Measurements from ENCODE around the gene ELP2.
"Not testable (repeated sequence)": the region's sequence is repeated elsewhere in the genome, so short reads cannot be mapped to it uniquely, and the experiment has no call there.

ELP2 gene, protein sequence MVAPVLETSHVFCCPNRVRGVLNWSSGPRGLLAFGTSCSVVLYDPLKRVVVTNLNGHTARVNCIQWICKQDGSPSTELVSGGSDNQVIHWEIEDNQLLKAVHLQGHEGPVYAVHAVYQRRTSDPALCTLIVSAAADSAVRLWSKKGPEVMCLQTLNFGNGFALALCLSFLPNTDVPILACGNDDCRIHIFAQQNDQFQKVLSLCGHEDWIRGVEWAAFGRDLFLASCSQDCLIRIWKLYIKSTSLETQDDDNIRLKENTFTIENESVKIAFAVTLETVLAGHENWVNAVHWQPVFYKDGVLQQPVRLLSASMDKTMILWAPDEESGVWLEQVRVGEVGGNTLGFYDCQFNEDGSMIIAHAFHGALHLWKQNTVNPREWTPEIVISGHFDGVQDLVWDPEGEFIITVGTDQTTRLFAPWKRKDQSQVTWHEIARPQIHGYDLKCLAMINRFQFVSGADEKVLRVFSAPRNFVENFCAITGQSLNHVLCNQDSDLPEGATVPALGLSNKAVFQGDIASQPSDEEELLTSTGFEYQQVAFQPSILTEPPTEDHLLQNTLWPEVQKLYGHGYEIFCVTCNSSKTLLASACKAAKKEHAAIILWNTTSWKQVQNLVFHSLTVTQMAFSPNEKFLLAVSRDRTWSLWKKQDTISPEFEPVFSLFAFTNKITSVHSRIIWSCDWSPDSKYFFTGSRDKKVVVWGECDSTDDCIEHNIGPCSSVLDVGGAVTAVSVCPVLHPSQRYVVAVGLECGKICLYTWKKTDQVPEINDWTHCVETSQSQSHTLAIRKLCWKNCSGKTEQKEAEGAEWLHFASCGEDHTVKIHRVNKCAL

DNA sequence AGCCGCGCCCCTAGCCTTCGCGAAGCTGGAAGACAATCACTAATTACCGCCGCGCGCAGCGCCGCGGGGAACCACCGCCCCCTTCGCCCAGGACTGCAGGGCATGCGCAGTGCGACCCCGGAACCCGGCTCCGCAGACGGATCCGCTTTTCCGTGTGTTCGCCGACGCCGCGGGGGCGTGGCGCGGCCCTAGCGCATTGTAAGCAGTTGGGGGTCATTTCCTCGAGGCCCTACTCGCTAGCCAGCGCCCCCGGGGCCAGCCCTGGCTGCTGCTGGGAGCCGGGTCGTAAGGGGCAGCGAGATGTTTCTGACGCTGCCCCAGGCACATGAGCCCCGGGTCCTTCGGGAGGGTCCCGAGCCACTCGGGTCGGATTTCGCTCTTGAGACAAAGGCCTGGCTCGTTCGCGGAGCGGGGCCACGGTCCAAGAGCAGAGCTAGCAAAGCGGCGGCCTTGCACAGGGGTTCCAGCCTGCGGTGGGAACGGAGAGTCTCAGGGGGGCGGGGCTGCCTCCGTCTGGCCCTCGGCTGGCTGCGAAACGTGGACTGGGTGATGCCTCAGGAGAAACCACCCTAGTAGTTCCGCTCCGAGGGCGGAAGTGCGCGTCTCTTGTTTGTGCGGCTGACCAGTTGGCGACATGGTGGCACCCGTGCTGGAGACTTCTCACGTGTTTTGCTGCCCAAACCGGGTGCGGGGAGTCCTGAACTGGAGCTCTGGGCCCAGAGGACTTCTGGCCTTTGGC is at the start of gene ELP2, which contains the start of gene SLC39A6:
TSS of gene ELP2 (plus strand) at position 600 of the 739 bp plus-strand sequence. CDS start at position 635, 35 bp downstream.
TSS of gene SLC39A6 (minus strand) at position 41 of the 739 bp plus-strand sequence. CDS start 2,333 bp downstream, outside the sequence.
- peak; percentile 96 for DNase-seq

DNA sequence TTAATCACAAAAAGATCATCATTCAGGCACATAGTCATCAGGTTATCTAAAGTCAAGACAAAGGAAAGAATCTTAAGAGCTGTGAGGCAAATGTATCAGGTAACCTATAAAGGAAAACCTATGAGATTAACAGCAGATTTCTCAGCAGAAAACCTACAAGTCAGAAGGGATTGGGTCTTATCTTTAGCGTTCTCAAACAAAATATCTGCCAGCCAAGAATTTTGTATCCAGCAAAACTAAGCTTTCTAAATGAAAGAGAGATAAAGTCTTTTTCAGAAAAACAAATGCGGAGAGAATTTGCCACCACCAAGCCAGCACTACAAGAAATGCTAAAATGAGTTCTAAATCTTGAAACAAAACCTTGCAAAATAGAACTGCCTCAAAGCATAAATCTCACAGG is 48.6 kb upstream of the ELP2 start:
- DNase-seq, result not testable (repeated sequence)

DNA sequence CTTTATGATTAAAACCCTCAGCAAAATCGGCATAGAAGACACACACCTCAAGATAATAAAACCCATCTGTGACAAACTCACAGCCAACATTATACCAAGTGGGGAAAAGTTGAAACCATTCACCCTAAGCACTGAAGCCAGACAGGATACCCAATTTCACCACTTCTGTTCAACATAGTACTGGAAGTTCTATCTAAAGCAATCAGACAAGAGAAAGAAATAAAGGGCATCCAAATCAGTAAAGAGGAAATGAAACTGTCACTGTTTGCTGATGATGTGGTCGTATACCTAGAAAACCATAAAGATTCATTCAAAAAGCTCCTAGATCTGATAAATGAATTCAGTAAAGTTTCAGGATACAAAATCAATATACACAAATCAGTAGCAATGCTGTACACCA is 46.0 kb upstream of the ELP2 start:
- DNase-seq, result peak; percentile 8

DNA sequence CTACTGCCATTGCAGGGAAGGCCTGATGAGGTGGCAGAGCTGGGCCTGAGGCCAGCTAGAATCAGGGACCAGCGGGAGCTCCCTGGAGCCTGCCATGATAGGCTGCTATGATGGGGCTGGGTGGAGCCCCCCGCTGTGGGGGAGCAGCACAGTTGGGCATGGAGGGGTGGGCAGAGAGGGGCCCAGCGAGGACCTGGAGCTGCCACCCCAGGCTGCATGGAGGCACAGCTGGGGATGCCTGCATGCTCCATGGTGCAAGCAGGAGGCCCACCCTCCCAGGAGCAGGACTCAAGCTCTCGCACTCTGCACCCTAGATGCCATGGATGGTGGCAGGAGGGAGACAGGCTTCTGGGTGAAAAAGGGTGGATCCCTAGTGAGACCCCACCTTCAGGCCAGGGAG is 44.5 kb upstream of the ELP2 start:
- no peak for DNase-seq

DNA sequence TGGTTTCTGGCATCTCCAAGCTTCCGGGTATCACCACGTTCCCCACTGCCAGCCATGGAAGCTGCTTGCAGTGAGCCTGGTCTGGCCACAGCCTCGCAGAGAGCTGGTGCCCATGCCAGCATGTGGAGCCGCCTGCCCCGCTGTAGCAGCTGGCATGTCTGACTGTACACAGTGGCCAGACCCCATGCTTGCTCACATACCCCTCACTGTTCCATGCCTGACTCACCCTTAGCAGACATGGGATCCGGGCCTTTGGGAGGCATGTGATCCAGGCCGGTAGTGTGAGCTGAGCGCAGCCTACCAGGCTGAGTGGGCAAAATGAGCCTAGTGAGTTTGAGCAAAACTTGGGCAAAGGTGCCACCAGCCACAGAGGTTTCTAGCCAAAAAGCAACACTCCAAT is 43.5 kb upstream of the ELP2 start:
- DNase-seq, result no peak

DNA sequence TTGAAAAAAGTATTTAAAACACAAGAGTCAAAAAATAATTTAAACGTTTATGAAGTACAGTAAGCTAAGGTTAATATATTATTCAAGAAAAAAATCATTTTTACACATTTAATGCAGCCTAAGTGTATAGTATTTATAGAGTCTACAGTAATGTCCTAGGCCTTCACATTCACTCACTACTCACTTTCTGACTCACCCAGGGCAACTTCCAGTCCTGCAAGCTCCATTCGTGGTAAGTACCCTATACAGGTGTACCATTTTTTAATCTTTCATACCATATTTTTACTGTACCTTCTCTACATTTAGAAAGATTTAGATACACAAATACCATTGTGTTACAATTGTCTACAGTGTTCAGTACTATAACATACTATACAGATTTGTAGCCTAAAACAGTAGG is 41.4 kb upstream of the ELP2 start:
- DNase-seq, result no peak

DNA sequence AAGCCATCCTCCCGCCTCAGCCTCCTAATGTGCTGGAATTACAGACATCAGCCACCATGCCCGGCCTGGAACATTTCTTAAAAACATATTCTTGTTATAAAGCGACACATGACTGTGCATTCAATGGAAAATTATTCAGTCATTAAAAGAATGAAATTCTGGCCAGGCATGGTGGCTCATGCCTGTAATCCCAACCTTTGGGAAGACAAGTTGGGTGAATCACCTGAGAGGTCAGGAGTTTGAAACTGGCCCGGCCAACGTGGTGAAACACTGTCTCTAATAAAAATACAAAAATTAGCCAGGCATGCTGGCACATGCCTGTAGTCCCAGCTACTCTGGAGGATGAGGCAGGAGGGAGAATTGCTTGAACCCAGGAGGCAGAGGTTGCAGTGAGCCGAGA is 40.7 kb upstream of the ELP2 start:
- DNase-seq, result no peak

DNA sequence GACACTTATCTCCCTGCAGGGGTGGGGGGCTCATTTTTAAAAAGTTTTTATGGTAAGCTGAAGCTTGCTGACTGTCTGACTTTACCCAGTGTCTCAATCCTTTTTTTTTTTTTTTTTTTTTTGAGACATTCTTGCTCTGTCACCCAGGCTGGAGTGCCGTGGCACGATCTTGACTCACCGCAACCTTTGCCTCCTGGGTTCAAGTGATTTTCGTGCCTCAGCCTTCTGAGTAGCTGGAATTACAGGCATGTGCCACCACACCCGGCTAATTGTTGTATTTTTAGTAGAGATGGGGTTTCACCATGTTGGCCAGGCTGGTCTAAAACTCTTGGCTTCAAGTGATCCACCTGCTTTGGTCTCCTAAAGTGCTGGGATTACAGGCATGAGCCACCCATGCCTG is 37.6 kb upstream of the ELP2 start:
- not testable (repeated sequence) for DNase-seq

DNA sequence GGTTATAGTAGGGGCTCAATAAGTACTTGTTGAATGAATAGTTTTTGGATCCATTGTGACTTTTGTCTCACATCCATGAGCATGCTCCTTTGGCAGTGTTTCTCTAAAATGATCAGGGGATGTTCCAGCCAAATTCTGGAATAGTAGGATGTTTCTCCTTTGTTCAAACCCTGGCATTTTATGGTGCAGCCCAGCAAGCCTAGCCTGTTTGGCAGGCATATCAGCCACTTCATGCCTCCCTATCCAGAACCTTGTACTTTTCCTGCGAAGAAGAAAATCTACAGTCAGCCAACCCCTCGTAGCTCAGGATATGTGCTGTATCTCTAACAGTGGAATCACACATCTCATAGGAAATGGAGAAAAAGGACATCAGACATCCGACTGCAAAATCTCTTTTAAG is 35.3 kb upstream of the ELP2 start:
- DNase-seq, result no peak

DNA sequence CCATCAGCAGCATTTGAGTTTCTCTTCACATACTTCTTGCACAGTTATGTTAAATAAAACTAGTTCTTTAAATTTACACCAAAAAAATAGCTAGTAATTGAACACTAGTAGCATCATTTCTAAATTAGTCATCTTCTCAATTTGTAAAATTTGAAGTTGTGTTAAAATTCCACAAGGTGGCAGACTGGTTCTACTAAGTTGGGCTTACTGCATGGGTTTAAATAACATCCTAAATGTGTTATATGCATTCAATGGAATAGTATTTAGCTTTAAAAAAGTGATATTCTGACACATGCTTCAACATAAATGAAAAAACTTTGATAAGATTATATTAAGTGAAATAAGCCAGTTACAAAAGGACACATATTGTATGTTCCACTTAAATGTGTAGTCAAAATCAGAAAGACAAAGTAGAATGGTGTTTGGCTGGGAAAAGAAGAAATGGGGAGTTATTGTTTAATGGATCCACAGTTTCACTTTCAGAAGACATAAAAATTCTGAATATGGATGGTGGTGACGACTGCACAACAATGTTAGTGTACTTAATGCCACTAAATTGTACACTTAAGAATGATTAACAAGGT is 33.7 kb upstream of the ELP2 start:
- peak; percentile 50 for DNase-seq

DNA sequence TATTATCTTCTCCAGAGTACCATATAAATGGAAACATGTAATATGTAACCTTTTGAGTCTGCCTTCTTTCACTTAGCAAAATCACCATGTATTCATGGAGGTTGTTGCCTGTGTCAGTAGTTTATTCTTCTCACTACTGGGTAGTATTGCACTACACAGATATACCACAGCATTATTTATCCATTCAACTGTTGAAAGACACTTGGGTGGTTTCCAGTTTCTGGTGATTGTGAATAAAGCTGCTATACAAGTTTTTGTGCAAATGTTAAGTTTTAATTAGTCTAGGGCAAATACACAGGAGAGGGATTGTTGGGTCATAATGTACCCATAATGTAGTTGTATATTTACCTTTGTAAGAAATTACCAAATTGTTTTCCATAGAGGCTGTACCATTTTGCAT is 32.7 kb upstream of the ELP2 start:
- DNase-seq, result no peak

DNA sequence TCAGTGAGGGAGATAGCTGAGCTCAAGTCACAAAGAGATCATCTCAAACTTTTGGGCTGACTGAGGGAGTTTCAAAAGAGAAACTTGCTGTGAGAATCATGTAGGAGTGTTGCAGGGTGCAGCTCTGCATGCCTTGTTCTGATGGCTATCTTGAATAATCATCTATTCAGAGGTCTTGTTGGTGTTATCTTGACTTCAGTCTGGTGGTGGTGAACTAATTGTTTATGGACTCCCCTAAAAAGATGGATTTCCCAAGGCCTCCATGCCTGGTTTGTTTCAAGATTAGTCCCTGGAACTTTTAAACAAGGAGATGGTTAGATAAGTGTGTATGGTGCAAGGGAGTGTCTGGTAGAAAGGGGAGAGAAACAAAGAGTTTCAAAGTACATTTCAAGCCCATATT is 30.4 kb upstream of the ELP2 start:
- DNase-seq, result no peak

DNA sequence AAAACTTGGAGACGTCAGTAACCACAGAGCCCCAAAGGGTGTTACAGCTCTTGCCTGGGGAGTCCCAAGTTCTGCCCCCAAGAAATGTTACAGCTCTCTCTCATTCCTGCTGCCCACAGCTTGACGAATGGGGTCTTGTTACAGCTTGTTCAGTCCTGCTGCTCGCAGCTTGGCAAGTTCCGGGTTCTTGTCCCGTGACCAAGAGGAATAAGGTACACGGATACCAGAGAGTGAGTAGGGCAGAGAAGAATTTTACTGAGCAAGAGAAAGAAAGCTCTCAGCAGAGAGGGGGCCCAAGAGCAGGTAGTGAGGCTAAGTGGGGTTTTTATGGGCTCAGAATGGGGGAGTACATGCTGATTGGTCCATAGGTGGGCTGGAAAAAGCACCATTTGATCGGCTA is 27.8 kb upstream of the ELP2 start:
- no peak for DNase-seq

DNA sequence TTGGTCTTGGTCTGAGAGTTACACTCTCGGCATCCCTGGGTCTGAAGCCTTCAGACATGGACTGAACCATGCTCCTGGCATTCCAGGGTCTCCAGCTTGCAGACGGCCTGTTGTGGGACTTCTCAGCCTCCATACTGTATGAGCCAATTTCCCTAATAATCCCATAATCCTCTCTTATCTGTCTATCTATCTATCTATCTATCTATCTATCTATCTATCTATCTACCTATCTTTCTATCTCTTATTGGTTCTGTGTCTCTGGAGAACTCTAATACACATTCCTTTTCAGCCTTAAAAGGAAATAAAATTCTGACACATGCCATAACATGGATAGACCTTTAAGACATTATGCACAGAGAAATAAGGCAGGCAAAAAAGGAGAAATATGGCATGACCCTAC is 24.9 kb upstream of the ELP2 start:
- no peak for DNase-seq

DNA sequence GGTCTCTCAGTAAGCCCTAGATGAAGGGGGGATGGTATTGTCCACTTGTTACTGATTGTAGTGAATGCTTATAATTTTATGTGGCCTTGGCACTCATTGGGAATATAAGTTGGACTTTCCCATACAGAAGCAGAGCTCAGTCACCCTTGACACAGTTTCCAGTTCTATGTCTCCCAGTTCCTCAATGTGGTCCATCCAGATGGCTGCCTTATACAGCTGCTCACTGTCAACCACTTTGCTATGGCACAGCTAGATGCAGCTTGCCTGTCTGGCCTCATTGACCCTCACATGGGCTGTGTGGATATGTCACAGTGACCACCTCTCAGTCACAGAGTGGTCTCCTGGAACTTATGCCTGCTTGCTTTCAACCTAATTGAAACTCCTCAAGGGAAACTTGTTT is 22.2 kb upstream of the ELP2 start:
- no peak for DNase-seq

DNA sequence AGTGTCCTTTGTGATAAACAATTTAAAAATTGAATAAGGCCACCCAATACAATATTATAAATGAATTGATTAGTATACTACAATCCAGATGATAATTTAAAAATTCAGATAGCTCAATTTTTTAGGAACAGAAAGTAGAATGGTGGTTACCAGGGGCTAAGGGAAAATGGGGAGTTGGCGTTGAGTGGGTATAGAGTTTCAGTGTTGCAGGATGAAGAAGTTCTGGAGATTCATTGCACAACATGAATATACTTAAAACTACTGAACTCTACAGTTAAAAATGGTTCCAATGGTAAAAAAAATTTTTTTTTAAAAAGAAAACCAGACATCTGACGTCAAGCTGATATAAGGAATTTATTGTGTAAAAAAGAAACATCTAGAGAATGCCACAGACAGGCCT is 21.5 kb upstream of the ELP2 start:
- DNase-seq, result no peak

DNA sequence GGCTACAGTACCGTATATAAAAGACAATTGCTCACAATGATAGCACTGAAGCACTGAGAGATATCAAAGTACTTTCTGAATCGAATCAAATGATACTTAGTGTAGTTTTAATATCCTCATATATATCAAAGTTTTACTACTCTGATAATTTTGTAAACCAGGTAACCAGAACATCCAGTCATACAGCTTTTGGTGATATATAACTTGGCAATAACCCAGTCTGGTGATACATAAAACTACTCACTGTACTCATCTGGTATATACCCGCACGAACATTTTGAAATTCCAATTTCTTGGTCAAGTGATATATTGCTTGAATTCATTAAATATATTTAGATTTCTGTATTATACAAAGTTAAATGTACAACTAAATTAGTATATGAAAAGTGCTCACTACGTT is 21.1 kb upstream of the ELP2 start:
- no peak for DNase-seq

DNA sequence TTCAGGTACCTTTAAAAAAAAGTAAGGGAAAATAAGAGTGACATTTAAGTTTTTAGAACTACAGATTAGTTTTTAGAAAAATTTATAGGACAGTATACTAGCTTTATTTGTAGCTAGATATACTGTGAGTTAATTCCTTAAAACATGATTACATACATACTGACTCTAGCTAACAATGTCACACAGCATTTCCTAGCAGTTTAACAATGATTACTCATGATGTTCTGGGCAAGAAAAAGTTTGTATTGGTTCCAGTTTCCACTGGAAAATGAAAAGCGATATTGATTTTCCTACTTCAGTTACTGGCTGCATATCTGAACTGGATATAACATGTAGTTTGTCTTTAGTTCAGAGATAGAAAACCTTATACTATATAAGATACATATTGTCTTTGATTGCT is 20.0 kb upstream of the ELP2 start:
- DNase-seq, result no peak

DNA sequence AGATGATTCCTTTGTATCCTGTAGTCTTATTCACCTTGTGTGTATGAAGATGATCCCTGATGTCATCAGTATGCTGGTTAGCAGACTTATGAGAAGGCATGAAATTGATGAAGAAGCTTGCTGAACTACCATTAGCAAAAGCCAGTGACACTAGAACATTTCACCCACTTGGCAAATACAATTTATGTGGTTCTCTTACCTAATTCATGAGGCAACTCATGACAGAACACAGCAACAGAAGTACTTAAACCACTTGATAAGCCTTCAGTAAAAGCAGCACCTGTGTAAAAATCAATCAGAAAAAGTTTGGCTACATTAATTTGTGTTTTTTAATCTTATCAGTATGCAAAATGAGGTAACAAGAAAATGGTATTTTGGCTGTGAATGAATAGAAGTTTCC is 17.4 kb upstream of the ELP2 start:
- DNase-seq, result no peak

DNA sequence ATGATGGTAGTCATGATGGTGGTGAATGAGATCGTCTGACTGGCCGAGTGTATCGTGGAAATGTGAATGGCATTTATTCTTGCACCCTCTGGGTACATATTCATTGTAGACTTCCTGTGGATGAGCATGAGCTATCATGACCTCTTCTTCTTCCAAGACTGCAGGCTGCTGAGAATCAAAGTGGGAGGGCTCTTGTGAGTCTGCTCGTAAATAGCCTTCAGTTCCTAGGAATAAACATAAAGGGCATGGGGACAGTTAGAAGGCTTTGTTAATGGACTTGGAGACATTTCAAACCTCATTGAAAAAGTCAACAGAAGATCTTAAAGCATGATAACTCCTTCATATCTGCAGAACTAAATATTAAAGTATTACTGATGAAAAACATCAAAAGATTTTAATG is 15.4 kb upstream of the ELP2 start:
- no peak for DNase-seq

DNA sequence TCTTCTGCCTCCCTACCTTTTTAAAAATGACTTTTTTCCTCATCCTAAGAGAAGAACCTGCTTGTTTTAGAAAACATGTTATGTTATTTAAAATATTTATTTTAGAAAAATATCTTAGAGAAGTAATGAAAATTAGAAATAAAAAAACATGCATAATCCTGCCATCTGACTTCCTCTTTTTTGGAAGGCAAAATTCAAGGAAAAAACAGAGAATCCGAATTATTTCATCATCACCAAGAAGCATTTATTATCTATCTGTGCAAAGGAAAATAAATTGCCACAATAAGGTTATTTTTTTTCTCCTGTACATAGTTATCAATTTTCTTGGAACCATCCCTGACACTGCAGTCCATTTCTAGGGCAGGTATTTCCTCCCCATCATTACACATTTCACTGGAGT is 15.0 kb upstream of the ELP2 start:
- no peak for DNase-seq

DNA sequence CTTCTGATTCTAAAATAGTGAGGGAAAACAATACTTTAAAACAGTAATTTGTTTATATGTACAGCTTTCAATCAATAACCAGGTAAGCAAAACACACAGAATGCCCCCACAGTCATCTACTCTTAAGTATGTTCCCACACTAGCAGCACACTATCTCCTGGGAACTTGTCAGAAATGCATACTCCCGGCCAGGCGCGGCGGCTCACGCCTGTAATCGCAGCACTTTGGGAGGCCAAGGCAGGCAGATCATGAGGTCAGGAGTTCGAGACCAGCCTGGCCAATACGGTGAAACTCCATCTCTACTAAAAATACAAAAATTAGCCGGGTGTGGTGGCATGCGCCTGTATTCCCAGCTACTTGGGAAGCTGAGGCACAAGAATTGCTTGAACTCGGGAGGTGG is 12.9 kb upstream of the ELP2 start:
- DNase-seq, result not testable (repeated sequence)

DNA sequence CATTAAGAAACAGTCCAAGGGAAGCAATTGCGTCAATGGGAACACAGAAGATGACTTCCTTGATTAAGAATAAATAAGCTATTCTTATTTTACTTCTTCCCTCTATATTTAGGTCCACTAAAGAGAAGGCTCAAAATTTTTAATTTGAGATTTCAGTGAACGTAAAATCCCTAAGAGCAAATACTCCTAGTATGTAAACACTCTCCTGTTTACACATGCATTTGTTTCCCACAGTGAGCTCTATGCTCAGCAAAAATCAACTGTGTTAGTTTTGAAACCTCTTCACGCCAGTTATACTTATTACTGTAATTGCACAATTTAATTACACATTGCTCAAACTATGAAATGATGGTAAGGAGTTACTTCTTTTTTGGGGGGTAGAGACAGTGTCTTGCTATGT is 9.4 kb upstream of the ELP2 start:
- DNase-seq, result no peak
